Fibroblast of skin of right biceps (primary cell): ENCODE results near the gene ARID2.

Source experiments
- DNase-seq: peaks from one replicate; pipeline ENCODE4 v3.0.0-alpha.2; 2013

Gene ARID2

GRCh38 chr12:45763381-45763780 lies 33.9 kb downstream of the ARID2 start:
- no peak for DNase-seq

GRCh38 chr12:45768194-45768593 lies 38.7 kb downstream of the ARID2 start:
- DNase-seq = no peak

GRCh38 chr12:45773747-45774146 lies 44.2 kb downstream of the ARID2 start:
- no peak for DNase-seq

- DNase-seq = no peak
Measured at GRCh38 chr12:45774508-45775162, 45.1 kb downstream of the ARID2 start.

GRCh38 chr12:45775465-45775864 lies 46.0 kb downstream of the ARID2 start:
- DNase-seq = no peak

- DNase-seq = no peak
Measured at GRCh38 chr12:45775964-45776363, 46.5 kb downstream of the ARID2 start.

GRCh38 chr12:45779936-45780335 lies 50.4 kb downstream of the ARID2 start:
- DNase-seq = no peak

GRCh38 chr12:45781080-45781479 lies 51.6 kb downstream of the ARID2 start:
- no peak for DNase-seq

- no peak for DNase-seq
Measured at GRCh38 chr12:45785315-45785714, 55.8 kb downstream of the ARID2 start.

GRCh38 chr12:45789025-45789424 lies 59.5 kb downstream of the ARID2 start:
- peak; percentile 79 for DNase-seq

- DNase-seq = no peak
Measured at GRCh38 chr12:45794422-45794821, 64.9 kb downstream of the ARID2 start.

GRCh38 chr12:45801625-45802024 lies 72.1 kb downstream of the ARID2 start:
- no peak for DNase-seq

- no peak for DNase-seq
Measured at GRCh38 chr12:45803111-45803510, 73.6 kb downstream of the ARID2 start.

GRCh38 chr12:45816652-45817051 lies 87.1 kb downstream of the ARID2 start:
- no peak for DNase-seq

- no peak for DNase-seq
Measured at GRCh38 chr12:45827974-45828373, 98.5 kb downstream of the ARID2 start.

- no peak for DNase-seq
Measured at GRCh38 chr12:45828402-45828801, 98.9 kb downstream of the ARID2 start.

GRCh38 chr12:45831590-45831989 lies 102.1 kb downstream of the ARID2 start:
- no peak for DNase-seq

- DNase-seq = no peak
Measured at GRCh38 chr12:45833401-45833800, 103.9 kb downstream of the ARID2 start.

GRCh38 chr12:45834809-45835208 lies 105.3 kb downstream of the ARID2 start:
- no peak for DNase-seq

- no peak for DNase-seq
Measured at GRCh38 chr12:45839917-45840316, 110.4 kb downstream of the ARID2 start.

- DNase-seq = no peak
Measured at GRCh38 chr12:45849289-45849688, 119.8 kb downstream of the ARID2 start.

- DNase-seq = no peak
Measured at GRCh38 chr12:45850302-45850701, 120.8 kb downstream of the ARID2 start.

GRCh38 chr12:45852508-45852907 lies 123.0 kb downstream of the ARID2 start:
- DNase-seq = no peak

GRCh38 chr12:45853550-45853949 lies 124.0 kb downstream of the ARID2 start:
- DNase-seq = no peak

- DNase-seq = no peak
Measured at GRCh38 chr12:45863332-45863731, 133.8 kb downstream of the ARID2 start.

- no peak for DNase-seq
Measured at GRCh38 chr12:45866299-45866698, 136.8 kb downstream of the ARID2 start.
